GM12892 (cell line): ENCODE data around the gene SPIRE1.
"Not testable (repeated sequence)": the region's sequence is repeated elsewhere in the genome, so short reads cannot be mapped to it uniquely, and the experiment has no call there.

Experiments
- POLR2A ChIP-seq: IDR thresholded peaks from 2 replicates; pipeline ENCODE4 v1.6.1; 2011; ENCODE audit warnings: low read depth, low read length, control low read depth
- POLR2AphosphoS5 ChIP-seq: IDR thresholded peaks from 2 replicates; pipeline ENCODE4 v1.6.1; 2011; ENCODE audit warnings: low read depth, low read length, control low read depth
- TAF1 ChIP-seq: IDR thresholded peaks from 2 replicates; pipeline ENCODE4 v1.6.1; 2011; ENCODE audit warnings: low read depth, mild to moderate bottlenecking, control low read depth, low read length, borderline replicate concordance

- not testable (repeated sequence) for TF ChIP-seq POLR2A, POLR2AphosphoS5, TAF1
Observed at GRCh38 chr18:12551943-12552878, 105.7 kb downstream of the SPIRE1 start.
